AG04449 (cell line): ENCODE measurements around the gene ZNF234.

ENCODE experiments used
- CTCF ChIA-PET: fragments of 350-600 bp; formaldehyde crosslinking; extraction: SDS; loops from one replicate; lab custom pipeline; 2021; ENCODE audit warnings: antibody characterized with exemption; lab: Yijun Ruan, JAX
- POLR2A ChIA-PET: fragments of 400-600, 350-600 bp; formaldehyde crosslinking; extraction: SDS; loops from one replicate; lab custom pipeline; 2020; ENCODE audit warnings: antibody characterized with exemption, inconsistent platforms; lab: Yijun Ruan, JAX
- DNase-seq: peaks from one replicate; pipeline ENCODE4 v3.0.0-alpha.2; 2010; ENCODE audit warnings: low read depth, low spot score
- H3K4me3 ChIP-seq: 2 replicates; pipeline ENCODE4 v1.5.1; 2011; ENCODE audit warnings: low read depth, mild to moderate bottlenecking, control low read depth, low read length
- TF ChIP-seq, protein P1 (sequence below): IDR thresholded peaks from one replicate; pipeline ENCODE4 v1.5.1; 2011; ENCODE audit warnings: mild to moderate bottlenecking, moderate library complexity, low read length, control low read depth, inconsistent platforms; ENCODE audit not compliant: insufficient read depth; ENCODE audit errors: missing control alignments

Gene ZNF234

GRCh38 chr19:44141191-44142058 lies at the start of gene ZNF234:
ZNF234 (plus strand) TSS chr19:44141554; CDS start chr19:44144633, 3,079 bp downstream.
- TF ChIP-seq, protein P1, sequence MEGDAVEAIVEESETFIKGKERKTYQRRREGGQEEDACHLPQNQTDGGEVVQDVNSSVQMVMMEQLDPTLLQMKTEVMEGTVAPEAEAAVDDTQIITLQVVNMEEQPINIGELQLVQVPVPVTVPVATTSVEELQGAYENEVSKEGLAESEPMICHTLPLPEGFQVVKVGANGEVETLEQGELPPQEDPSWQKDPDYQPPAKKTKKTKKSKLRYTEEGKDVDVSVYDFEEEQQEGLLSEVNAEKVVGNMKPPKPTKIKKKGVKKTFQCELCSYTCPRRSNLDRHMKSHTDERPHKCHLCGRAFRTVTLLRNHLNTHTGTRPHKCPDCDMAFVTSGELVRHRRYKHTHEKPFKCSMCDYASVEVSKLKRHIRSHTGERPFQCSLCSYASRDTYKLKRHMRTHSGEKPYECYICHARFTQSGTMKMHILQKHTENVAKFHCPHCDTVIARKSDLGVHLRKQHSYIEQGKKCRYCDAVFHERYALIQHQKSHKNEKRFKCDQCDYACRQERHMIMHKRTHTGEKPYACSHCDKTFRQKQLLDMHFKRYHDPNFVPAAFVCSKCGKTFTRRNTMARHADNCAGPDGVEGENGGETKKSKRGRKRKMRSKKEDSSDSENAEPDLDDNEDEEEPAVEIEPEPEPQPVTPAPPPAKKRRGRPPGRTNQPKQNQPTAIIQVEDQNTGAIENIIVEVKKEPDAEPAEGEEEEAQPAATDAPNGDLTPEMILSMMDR: no peak
- H3K4me3 ChIP-seq: peak within 1 kb of the TSS; percentile 89
- ChIA-PET CTCF (no interaction called here), POLR2A (interaction anchor here (1.1 kb wide), 1 partner anchor 24 kb away, joined by 5 read pairs; the partner anchor contains the start of gene ZNF226)
- no peak for DNase-seq

DNA sequence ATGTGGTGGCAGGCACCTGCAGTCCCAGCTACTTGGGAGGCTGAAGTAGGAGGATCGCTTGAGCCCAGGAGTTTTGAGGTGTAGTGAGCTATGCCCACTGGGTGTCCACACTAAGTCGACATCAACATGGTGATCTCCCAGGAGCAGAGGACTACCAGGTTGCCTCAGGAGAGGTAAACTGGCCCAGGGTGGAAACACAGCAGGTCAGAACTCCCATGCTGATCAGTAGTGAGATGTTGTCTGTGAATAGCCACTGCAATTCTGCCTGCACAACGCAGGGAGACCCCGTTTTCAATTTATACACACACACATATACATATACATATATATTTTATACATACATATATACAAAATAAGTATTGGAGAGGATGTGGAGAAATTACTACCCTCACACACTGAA lies 49.2 kb upstream of the ZNF234 start:
- DNase-seq: no peak
- ChIA-PET CTCF (no interaction called here), POLR2A (no interaction called here)
- TF ChIP-seq, protein P1: no peak
- H3K4me3 ChIP-seq: no peak overlapping the region

DNA sequence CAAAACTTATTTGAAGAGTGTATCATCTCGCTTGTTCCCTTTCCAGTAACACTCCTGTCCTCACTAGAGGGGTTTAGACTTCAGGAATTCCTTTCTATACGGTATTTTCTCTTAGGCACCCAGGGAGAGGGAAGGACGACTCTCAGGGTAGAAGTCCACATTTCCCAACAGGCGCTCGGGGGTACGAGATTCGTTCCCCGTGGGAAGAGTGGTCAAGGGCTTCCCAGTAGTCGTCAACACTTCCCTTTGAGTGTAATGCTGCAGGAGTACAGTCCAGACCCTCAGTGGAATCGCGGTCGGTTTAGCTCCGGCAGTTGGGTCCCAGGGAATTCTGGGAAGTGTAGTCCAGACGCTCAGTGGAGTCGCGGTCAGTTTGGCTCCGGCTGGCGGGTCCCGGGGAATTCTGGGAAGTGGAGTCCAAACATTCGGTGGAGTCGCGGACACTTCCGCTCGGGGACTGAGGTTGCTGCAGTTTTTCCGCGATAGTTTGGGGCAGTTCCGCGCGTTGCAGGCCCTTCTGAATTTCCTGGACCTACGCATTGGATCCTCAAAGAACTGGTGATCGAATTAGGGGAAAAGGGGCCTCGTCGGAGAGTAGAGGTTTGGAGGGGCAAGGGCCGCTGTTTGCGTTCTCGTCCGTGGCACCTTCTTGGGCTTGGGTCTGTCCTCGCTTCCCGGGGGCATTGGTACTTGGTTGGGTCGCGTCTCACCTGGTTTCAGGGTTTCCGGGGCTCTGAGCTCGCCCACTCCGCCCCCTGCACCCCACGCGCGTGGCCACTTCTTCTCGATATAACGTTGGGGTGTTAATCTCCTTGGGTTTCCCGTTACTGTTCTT lies 47.2 kb upstream of the ZNF234 start, which contains the start of gene ZNF224:
TSS of gene ZNF224 (plus strand) at position 431 of the 835 bp plus-strand sequence. CDS start 3,513 bp downstream, outside the sequence.
- no peak for DNase-seq
- CTCF ChIA-PET: interaction anchor here (1.2 to 1.3 kb wide), 2 partner anchors 13 to 45 kb away, joined by 3 to 5 read pairs; no protein-coding TSS in a partner anchor
- POLR2A ChIA-PET: interaction anchor here (1.1 kb wide), 1 partner anchor 159 kb away, joined by 3 read pairs; the partner anchor contains the start of gene ZNF45
- H3K4me3 ChIP-seq: peak within 1 kb of the TSS; percentile 84
- TF ChIP-seq, protein P1: no peak

DNA sequence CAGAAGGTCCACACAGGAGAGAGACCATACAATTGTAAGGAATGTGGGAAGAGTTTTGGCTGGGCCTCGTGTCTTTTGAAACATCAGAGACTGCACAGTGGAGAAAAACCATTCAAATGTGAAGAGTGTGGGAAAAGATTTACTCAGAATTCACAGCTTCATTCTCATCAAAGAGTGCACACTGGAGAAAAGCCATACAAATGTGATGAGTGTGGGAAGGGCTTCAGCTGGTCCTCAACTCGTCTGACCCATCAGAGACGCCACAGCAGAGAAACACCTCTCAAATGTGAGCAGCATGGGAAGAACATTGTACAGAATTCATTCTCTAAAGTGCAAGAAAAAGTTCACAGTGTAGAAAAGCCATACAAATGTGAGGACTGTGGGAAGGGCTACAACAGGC lies 33.6 kb upstream of the ZNF234 start:
- no peak for DNase-seq
- ChIA-PET CTCF (interaction anchor here (1.2 kb wide), 2 partner anchors 10 to 13 kb away, joined by 3 to 5 read pairs; no protein-coding TSS in a partner anchor), POLR2A (no interaction called here)
- H3K4me3 ChIP-seq: no peak overlapping the region
- TF ChIP-seq, protein P1: no peak

- ChIA-PET CTCF (no interaction called here), POLR2A (no interaction called here)
- no peak for DNase-seq
- TF ChIP-seq, protein P1: no peak
- no peak overlapping the region for H3K4me3 ChIP-seq
Measured at GRCh38 chr19:44109458-44109857, 31.9 kb upstream of the ZNF234 start.
